Caco-2 (cell line): Measurements from ENCODE around the gene AOPEP. TPM values are rescaled to one million over a fixed set of nuclear protein-coding genes. Genes with fewer than 3 reads are reported as not detected.

Experiments used
- BruUV-seq: library from RNA; stranded (reverse); fragments of 400-500 nt; replicated peaks from 2 replicates; lab custom pipeline; 2021; lab: Mats Ljungman, UMichigan
- CTCF ChIA-PET: fragments of 300-600 bp; sonication (Branson Sonifier 250); formaldehyde crosslinking; loops from one replicate; lab custom pipeline; 2022; ENCODE audit warnings: antibody characterized with exemption; lab: Charles Lee
- POLR2A ChIA-PET: fragments of 300-600 bp; sonication (Branson Sonifier 250); formaldehyde crosslinking; loops from one replicate; lab custom pipeline; 2022; ENCODE audit warnings: antibody characterized with exemption; lab: Charles Lee
- DNase-seq, 2 experiments: peaks; one replicate each; pipeline versions ENCODE4 v3.0.0 to v3.0.0-alpha.2; 2020 to 2022
- H3K27me3 ChIP-seq: replicated peaks from 2 replicates; pipeline ENCODE4 v1.6.0; 2011; ENCODE audit warnings: low read length; ENCODE audit not compliant: control insufficient read depth, insufficient read depth
- H3K36me3 ChIP-seq: 2 replicates; pipeline ENCODE4 v1.5.1; 2011; ENCODE audit warnings: low read length; ENCODE audit not compliant: control insufficient read depth, insufficient read depth
- H3K4me1 ChIP-seq: fragments of 250-450 bp; sonication (Bioruptor Pico); 2 replicates; pipeline ENCODE4 v1.5.1; 2020; ENCODE audit warnings: mild to moderate bottlenecking
- H3K4me3 ChIP-seq: 2 replicates; pipeline ENCODE4 v1.5.1; 2011; ENCODE audit warnings: low read depth, mild to moderate bottlenecking, control low read depth, low read length
- H3K9me3 ChIP-seq: fragments of 250-450 bp; sonication (Bioruptor Pico); 2 replicates; pipeline ENCODE4 v1.5.1; 2020; ENCODE audit warnings: mild to moderate bottlenecking, moderate library complexity
- H3K27ac Mint-ChIP-seq: one replicate; pipeline ENCODE4 v1.8.0; 2022; ENCODE audit warnings: mixed read lengths; ENCODE audit not compliant: unreplicated experiment
- H3K27me3 Mint-ChIP-seq: one replicate; pipeline ENCODE4 v1.8.0; 2022; ENCODE audit warnings: mixed read lengths; ENCODE audit not compliant: insufficient read depth, unreplicated experiment
- H3K36me3 Mint-ChIP-seq: one replicate; pipeline ENCODE4 v1.8.0; 2022; ENCODE audit warnings: mild to moderate bottlenecking, mixed read lengths; ENCODE audit not compliant: insufficient read depth, unreplicated experiment
- H3K4me1 Mint-ChIP-seq: one replicate; pipeline ENCODE4 v1.8.0; 2022; ENCODE audit warnings: low read depth, mixed read lengths; ENCODE audit not compliant: unreplicated experiment
- H3K4me3 Mint-ChIP-seq: one replicate; pipeline ENCODE4 v1.8.0; 2022; ENCODE audit warnings: mild to moderate bottlenecking, moderate library complexity, mixed read lengths; ENCODE audit not compliant: unreplicated experiment
- H3K9me3 Mint-ChIP-seq: one replicate; pipeline ENCODE4 v1.8.0; 2022; ENCODE audit warnings: mixed read lengths; ENCODE audit not compliant: unreplicated experiment
- intact Hi-C: fragments of 100-400 bp; cut with micrococcal nuclease; formaldehyde crosslinking; loops from one replicate; pipeline ENCODE4 v1.10.0; 2022; ENCODE audit not compliant: unreplicated experiment
- total RNA-seq: library from RNA; stranded (reverse); gene quantifications from 2 replicates; pipeline ENCODE4 v1.2.3, GENCODE V29; 2022
- TF ChIP-seq, protein P1 (sequence below), 2 experiments: fragments of 200-600 bp in 1 of 2; IDR thresholded peaks; 1 replicate in 1 of 2; 2 replicates in 1 of 2; pipeline versions ENCODE4 v1.5.1 to v1.8.0; 2011 to 2022; ENCODE audit warnings: antibody characterized with exemption in 1 of 2, control low read depth in 1 of 2, inconsistent platforms in 1 of 2, low read depth in 1 of 2, low read length in 1 of 2, mild to moderate bottlenecking in 1 of 2, moderate library complexity in 1 of 2; ENCODE audit not compliant: insufficient read depth in 1 of 2, severe bottlenecking in 1 of 2, unreplicated experiment in 1 of 2

AOPEP gene
- total RNA-seq, 1 experiment from 2014 or later: 63.3 TPM

DNA sequence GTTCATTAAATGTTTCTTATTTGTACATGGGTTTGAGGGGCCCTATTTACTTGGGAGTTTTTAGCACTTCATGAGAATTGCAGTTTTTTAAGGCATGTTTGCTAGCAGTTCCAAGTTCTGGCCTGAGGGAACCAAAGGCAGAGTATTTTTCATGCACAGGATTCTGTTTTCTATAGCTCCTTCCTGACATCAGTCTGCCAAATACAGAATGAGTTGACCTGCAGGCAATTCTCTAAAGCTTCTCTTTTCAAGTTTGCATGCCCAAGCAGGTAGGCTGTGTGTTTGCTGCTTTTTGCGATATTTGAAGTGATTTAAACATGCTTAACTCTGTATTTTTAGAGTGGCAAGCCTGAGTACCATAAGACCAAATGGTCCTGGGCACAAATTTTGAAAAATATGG lies 75.8 kb downstream of the AOPEP start:
- ChIA-PET POLR2A (no interaction called here), CTCF (no interaction called here)
- H3K9me3 ChIP-seq: no peaks in the 10 kb centered on the region
- Mint-ChIP-seq H3K36me3 (peaks cover 11% of the 10 kb centered on the region), H3K27ac (no peak overlapping the region), H3K4me1 (peaks cover 39% of the 10 kb centered on the region), H3K9me3 (no peaks in the 10 kb centered on the region), H3K27me3 (no peaks in the 10 kb centered on the region), H3K4me3 (no peak overlapping the region)
- peaks cover 20% of the 10 kb centered on the region; the same call in 1 of the 2 replicates for H3K4me1 ChIP-seq
- DNase-seq: no peak
- no peaks in the 10 kb centered on the region for H3K27me3 ChIP-seq
- H3K4me3 ChIP-seq: no peak overlapping the region
- TF ChIP-seq, protein P1, sequence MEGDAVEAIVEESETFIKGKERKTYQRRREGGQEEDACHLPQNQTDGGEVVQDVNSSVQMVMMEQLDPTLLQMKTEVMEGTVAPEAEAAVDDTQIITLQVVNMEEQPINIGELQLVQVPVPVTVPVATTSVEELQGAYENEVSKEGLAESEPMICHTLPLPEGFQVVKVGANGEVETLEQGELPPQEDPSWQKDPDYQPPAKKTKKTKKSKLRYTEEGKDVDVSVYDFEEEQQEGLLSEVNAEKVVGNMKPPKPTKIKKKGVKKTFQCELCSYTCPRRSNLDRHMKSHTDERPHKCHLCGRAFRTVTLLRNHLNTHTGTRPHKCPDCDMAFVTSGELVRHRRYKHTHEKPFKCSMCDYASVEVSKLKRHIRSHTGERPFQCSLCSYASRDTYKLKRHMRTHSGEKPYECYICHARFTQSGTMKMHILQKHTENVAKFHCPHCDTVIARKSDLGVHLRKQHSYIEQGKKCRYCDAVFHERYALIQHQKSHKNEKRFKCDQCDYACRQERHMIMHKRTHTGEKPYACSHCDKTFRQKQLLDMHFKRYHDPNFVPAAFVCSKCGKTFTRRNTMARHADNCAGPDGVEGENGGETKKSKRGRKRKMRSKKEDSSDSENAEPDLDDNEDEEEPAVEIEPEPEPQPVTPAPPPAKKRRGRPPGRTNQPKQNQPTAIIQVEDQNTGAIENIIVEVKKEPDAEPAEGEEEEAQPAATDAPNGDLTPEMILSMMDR (IDR thresholded peaks at IDR 0.05; ENCODE audit: insufficient read depth in 1 of 2, low read depth in 1 of 2, low read length in 1 of 2, severe bottlenecking in 1 of 2, unreplicated experiment in 1 of 2): no peak
- intact Hi-C loops: no loop called here
- peaks cover 4% of the 10 kb centered on the region for H3K36me3 ChIP-seq
- no TSS peak for BruUV-seq

DNA sequence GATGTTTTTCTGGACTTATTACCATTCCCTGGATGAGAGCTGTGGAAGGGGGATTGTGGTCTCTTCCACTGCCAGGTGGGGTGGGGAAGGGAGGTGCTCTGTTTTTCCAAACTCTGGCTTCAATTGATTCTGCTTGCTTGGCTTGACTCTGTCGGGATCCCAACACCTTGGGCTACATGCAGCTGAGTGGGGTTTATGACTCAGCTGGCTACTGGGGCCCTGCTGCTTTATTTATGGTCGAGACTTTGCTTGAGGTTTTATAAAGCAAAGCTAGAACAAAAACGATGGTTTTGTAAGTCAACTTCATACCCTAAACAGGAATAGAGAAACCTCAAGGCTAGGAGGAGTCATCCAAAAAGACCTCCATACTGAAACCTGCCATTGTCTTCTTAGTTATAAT lies 76.3 kb downstream of the AOPEP start:
- H3K27ac Mint-ChIP-seq: no peak overlapping the region
- ChIA-PET POLR2A (no interaction called here), CTCF (no interaction called here)
- no peaks in the 10 kb centered on the region for H3K27me3 ChIP-seq
- H3K4me3 ChIP-seq: no peak overlapping the region
- BruUV-seq: no TSS peak
- intact Hi-C loops: no loop called here
- no peaks in the 10 kb centered on the region for H3K9me3 ChIP-seq
- TF ChIP-seq, protein P1 (IDR thresholded peaks at IDR 0.05; ENCODE audit: insufficient read depth in 1 of 2, low read depth in 1 of 2, low read length in 1 of 2, severe bottlenecking in 1 of 2, unreplicated experiment in 1 of 2): no peak
- H3K36me3 Mint-ChIP-seq: peaks cover 11% of the 10 kb centered on the region
- H3K4me3 Mint-ChIP-seq: no peak overlapping the region
- peaks cover 4% of the 10 kb centered on the region for H3K36me3 ChIP-seq
- H3K4me1 Mint-ChIP-seq: peaks cover 39% of the 10 kb centered on the region
- no peaks in the 10 kb centered on the region for H3K27me3 Mint-ChIP-seq
- H3K4me1 ChIP-seq: peaks cover 20% of the 10 kb centered on the region; the same call in 1 of the 2 replicates
- no peak for DNase-seq
- H3K9me3 Mint-ChIP-seq: no peaks in the 10 kb centered on the region

- POLR2A ChIA-PET: no interaction called here
- H3K27me3 Mint-ChIP-seq: no peaks in the 10 kb centered on the region
- no peak for DNase-seq
- no TSS peak for BruUV-seq
- intact Hi-C loops: no loop called here
- CTCF ChIA-PET: interaction anchor here (0.7 kb wide), 1 partner anchor 1625 kb away, joined by 3 read pairs; no protein-coding TSS in a partner anchor
- Histone ChIP-seq H3K4me1 (peaks cover 15% of the 10 kb centered on the region; the same call in 1 of the 2 replicates), H3K27me3 (no peaks in the 10 kb centered on the region), H3K9me3 (no peaks in the 10 kb centered on the region), H3K4me3 (no peak overlapping the region), H3K36me3 (peaks cover 4% of the 10 kb centered on the region; the same call in 1 of the 2 replicates)
- H3K9me3 Mint-ChIP-seq: no peaks in the 10 kb centered on the region
- TF ChIP-seq, protein P1 (IDR thresholded peaks at IDR 0.05; ENCODE audit: insufficient read depth in 1 of 2, low read depth in 1 of 2, low read length in 1 of 2, severe bottlenecking in 1 of 2, unreplicated experiment in 1 of 2): no peak
- H3K4me3 Mint-ChIP-seq: no peak overlapping the region
- H3K4me1 Mint-ChIP-seq: peaks cover 39% of the 10 kb centered on the region
- H3K27ac Mint-ChIP-seq: no peak overlapping the region
- peaks cover 11% of the 10 kb centered on the region for H3K36me3 Mint-ChIP-seq
Observed at GRCh38 chr9:94804316-94804715, 77.8 kb downstream of the AOPEP start.
